GM18858 (cell line): ENCODE data around the gene RNF13.

Experiments used
- ATAC-seq: cut with Tn5 transposase; IDR thresholded peaks from one replicate; pipeline ENCODE4 v1.9.1; 2021; ENCODE audit not compliant: unreplicated experiment

Gene RNF13

DNA sequence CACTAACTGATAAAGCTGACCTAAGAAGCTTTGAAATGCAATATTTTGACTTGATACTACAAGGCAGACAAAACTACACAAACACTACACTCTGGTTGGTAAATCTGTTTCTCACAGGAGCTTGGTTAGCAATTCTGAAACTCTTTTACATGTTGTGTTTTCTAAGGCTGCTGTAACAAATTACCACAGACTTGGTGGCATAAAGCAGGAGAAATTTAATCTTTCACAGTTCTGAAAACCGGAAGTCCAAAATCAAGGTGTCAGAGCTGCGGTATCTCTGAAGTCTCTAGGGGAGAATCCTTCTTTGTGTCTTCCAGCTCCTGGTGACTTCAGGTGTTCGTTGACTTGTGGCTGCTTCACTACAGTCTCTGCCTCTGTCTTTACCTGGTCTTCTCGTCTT, 170.6 kb downstream of the RNF13 start:
- no peak for ATAC-seq

GRCh38 chr3:149989307-149989706, 176.3 kb downstream of the RNF13 start:
- no peak for ATAC-seq

DNA sequence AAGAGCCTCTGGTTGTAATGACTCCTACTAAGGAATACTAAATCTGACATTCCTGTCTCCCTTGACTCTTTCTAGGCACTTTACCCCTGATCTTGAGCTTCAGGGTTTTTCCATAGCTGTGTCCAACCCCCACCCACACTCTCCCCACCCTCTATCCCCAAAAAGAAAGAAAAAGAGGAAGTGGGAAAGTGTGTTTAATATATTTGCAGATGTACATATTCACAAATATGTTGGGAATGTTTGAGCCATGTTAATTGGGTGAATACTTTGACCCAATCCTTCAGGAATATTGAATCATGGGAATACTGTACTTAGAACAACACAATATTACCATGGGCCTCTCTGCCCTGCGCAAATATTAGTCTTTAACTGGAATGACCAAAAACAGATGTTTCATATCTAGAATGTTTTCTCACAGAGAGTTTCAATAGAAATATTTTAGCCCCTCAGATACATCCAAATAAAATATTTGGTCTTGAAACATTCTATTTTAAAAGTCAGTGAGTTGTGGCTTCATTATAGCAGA, 177.5 kb downstream of the RNF13 start:
- no peak for ATAC-seq

DNA sequence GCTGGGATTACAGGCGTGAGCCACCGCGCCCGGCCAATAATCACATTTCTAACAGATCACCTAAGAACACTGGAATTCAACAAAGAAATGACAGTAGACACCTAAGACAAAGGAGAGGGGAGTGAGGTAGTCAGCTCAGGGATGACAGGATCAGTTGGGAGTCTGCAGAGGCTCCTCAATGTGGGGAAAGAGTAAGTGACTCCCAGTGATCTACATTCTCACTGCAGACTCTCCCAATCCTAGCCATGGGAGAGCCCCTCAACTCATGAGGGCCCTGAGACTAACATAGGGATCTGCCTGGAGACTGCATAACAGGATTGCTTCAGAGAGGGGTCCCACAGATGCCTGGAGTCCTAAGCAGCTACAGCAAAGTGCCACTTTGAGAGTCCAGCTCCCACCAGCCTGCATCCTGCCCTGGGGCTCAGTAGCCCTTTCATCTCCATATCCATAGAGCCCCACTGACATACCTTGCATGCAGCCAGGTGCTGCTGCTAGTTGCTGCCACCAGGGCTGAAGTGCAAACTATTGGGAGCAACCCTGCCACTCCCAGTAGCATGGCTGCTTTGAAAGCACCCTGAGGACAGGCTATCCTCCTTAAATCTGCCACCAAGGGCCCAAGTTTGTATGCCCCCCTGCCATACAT, 179.5 kb downstream of the RNF13 start:
- ATAC-seq, result no peak

- ATAC-seq, result no peak
These were observed 185.9 kb downstream of the RNF13 start for GRCh38 chr3:149998946-149999345.

- no peak for ATAC-seq
These were observed 186.4 kb downstream of the RNF13 start for GRCh38 chr3:149999421-149999820.

DNA sequence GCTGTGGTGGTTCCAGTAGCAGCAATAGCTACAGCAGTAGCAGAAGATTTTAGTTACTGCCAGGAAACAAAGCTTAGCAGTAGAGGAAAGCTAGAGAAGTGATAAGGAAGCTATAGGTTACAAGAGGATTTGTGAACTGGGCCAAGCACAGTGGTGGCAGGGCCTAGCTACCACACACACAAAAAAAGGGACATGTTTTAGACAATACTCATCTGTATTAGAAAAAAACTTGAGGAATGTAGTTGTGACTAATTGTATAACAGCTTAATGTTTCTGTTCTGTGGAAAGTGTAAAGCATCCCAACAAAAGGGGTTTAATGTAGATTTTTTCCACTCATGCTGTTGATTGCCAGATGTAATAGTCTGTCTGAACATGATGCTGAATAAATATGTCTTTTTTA, 187.6 kb downstream of the RNF13 start:
- ATAC-seq, result no peak

- ATAC-seq, result no peak
These were observed 192.5 kb downstream of the RNF13 start for GRCh38 chr3:150005243-150006112.

DNA sequence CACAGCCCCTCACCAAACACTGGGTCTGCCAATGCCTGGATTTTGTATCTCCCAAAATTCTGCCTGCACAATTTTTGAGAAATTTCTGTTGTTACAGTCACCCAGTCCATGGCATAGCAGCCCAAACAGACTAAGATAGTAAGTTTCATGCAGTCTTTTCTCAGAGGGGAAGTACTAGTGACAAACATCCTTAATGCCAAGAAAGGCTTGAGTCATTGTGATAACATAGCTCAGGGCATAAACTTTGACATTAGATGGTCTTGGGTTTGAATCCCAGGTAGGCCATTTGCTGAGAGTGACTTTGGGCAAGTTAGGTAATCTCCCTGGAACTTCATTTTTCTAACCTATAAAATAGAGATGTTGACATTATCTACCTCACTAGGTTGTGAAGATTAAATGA, 193.8 kb downstream of the RNF13 start:
- ATAC-seq, result no peak
